OCI-LY3 (cell line): Measurements from ENCODE around the gene ABHD16A.
A peak's percentile ranks its signal among the peaks of the same experiment; 100 is the strongest.

ENCODE experiments used
- H2AFZ ChIP-seq: fragments of 200-600, 300-600 bp; shearing (Covaris generic); 2 replicates; pipeline ENCODE4 v1.6.0; 2014; ENCODE audit warnings: antibody characterized with exemption, low read depth, low read length
- H3K27ac ChIP-seq: fragments of 200-600, 300-600 bp; sonication (generic); 2 replicates; pipeline ENCODE4 v1.5.1; 2014; ENCODE audit warnings: mild to moderate bottlenecking, low read length, moderate library complexity, mixed read lengths
- H3K27me3 ChIP-seq: fragments of 200-600, 300-600 bp; sonication (generic); 2 replicates; pipeline ENCODE4 v1.6.1; 2014; ENCODE audit warnings: low read depth, low read length, mixed read lengths
- H3K36me3 ChIP-seq: fragments of 200-600, 300-600 bp; sonication (generic); replicated peaks from 2 replicates; pipeline ENCODE3; 2014; ENCODE audit warnings: low read depth, low read length, mixed read lengths
- H3K4me1 ChIP-seq: fragments of 300-600, 200-600 bp; sonication (generic); 2 replicates; pipeline ENCODE4 v1.6.1; 2014; ENCODE audit warnings: low read length, mixed read lengths
- H3K4me2 ChIP-seq: fragments of 200-600, 300-600 bp; sonication (generic); 2 replicates; pipeline ENCODE4 v1.6.1; 2014; ENCODE audit warnings: low read length, mixed read lengths
- H3K4me3 ChIP-seq: fragments of 300-600, 200-600 bp; sonication (generic); 2 replicates; pipeline ENCODE4 v1.5.1; 2014; ENCODE audit warnings: antibody characterized with exemption, mild to moderate bottlenecking, low read length, moderate library complexity
- H3K79me2 ChIP-seq: fragments of 300-600, 200-600 bp; shearing (Covaris generic); 2 replicates; pipeline ENCODE4 v1.6.1; 2014; ENCODE audit warnings: mild to moderate bottlenecking, low read length, mixed read lengths
- H3K9ac ChIP-seq: fragments of 300-600, 200-600 bp; shearing (Covaris generic); 2 replicates; pipeline ENCODE4 v1.6.0; 2014; ENCODE audit warnings: mild to moderate bottlenecking, low read length, moderate library complexity
- H3K9me3 ChIP-seq: fragments of 200-600, 300-600 bp; shearing (Covaris generic); 2 replicates; pipeline ENCODE4 v1.6.1; 2014; ENCODE audit warnings: low read length, mixed read lengths; ENCODE audit not compliant: insufficient read depth
- H4K20me1 ChIP-seq: fragments of 200-600, 300-600 bp; sonication (generic); 2 replicates; pipeline ENCODE4 v1.6.1; 2016; ENCODE audit warnings: low read length, mixed read lengths; ENCODE audit not compliant: insufficient read depth
- CTCF ChIP-seq: fragments of 200-600, 300-600 bp; sonication (generic); IDR thresholded peaks from 2 replicates; pipeline ENCODE4 v1.5.1; 2014; ENCODE audit warnings: antibody characterized with exemption, low read length, low read depth
- EZH2phosphoT487 ChIP-seq: fragments of 200-600 bp; shearing (Covaris generic); IDR thresholded peaks from 2 replicates; pipeline ENCODE4 v1.6.1; 2018; ENCODE audit warnings: antibody characterized with exemption, mixed run types, low read depth

ABHD16A gene

GRCh38 chr6:31681135-31681671 is 21.9 kb downstream of the ABHD16A start:
- Histone ChIP-seq H3K27ac (no peak overlapping the region), H3K4me3 (peak overlapping the region; percentile 76)

GRCh38 chr6:31680226-31681134 is 22.6 kb downstream of the ABHD16A start, which contains the start of gene LY6G5C:
Gene LY6G5C, minus strand, starts transcription at chr6:31681067. Its CDS starts 694 bp downstream, at chr6:31680373.
- TF ChIP-seq EZH2phosphoT487 (no peak), CTCF (peak; percentile 54)
- H3K4me3 ChIP-seq = peak within 1 kb of the TSS; percentile 76

More at GRCh38 chr6:31681135-31681671, 21.9 kb downstream of the ABHD16A start:
- Histone ChIP-seq H3K36me3 (no peaks in the 10 kb centered on the region), H3K27me3 (no peaks in the 10 kb centered on the region), H3K4me1 (peaks cover 16% of the 10 kb centered on the region), H2AFZ (peak overlapping the region; percentile 59), H3K9me3 (no peaks in the 10 kb centered on the region), H3K79me2 (no peaks in the 10 kb centered on the region), H4K20me1 (no peaks in the 10 kb centered on the region), H3K9ac (peak overlapping the region; percentile 53; the same call in 1 of the 2 replicates), H3K4me2 (peak overlapping the region; percentile 77)
- TF ChIP-seq CTCF (no peak), EZH2phosphoT487 (no peak)

GRCh38 chr6:31677955-31678354 is 25.2 kb downstream of the ABHD16A start:
- H2AFZ ChIP-seq = no peak overlapping the region
- H3K79me2 ChIP-seq = no peaks in the 10 kb centered on the region
- H4K20me1 ChIP-seq = no peaks in the 10 kb centered on the region
- H3K36me3 ChIP-seq = no peaks in the 10 kb centered on the region
- H3K9me3 ChIP-seq = no peaks in the 10 kb centered on the region
- H3K9ac ChIP-seq = no peak overlapping the region
- no peak overlapping the region for H3K4me3 ChIP-seq
- H3K27me3 ChIP-seq = no peaks in the 10 kb centered on the region
- H3K4me1 ChIP-seq = peaks cover 17% of the 10 kb centered on the region
- TF ChIP-seq EZH2phosphoT487 (no peak), CTCF (no peak)
- H3K27ac ChIP-seq = no peak overlapping the region
- no peak overlapping the region for H3K4me2 ChIP-seq

More at GRCh38 chr6:31680226-31681134, 22.6 kb downstream of the ABHD16A start, which contains the start of gene LY6G5C:
- Histone ChIP-seq H3K4me1 (peaks cover 17% of the 10 kb centered on the region), H3K9ac (peak within 1 kb of the TSS; percentile 53; the same call in 1 of the 2 replicates), H4K20me1 (no peaks in the 10 kb centered on the region), H3K36me3 (no peaks in the 10 kb centered on the region), H3K27ac (no peak within 1 kb of the TSS), H3K4me2 (peak within 1 kb of the TSS; percentile 77), H3K9me3 (no peaks in the 10 kb centered on the region), H3K79me2 (no peaks in the 10 kb centered on the region), H3K27me3 (no peaks in the 10 kb centered on the region), H2AFZ (peak within 1 kb of the TSS; percentile 59)

- TF ChIP-seq CTCF (no peak), EZH2phosphoT487 (no peak)
- Histone ChIP-seq H3K36me3 (peaks cover 3% of the 10 kb centered on the region), H3K27me3 (no peaks in the 10 kb centered on the region), H3K9ac (no peak overlapping the region), H3K27ac (no peak overlapping the region), H3K4me3 (no peak overlapping the region), H3K4me1 (peaks cover 17% of the 10 kb centered on the region), H3K9me3 (no peaks in the 10 kb centered on the region), H2AFZ (no peak overlapping the region), H4K20me1 (no peaks in the 10 kb centered on the region), H3K4me2 (peak overlapping the region; percentile 37), H3K79me2 (no peaks in the 10 kb centered on the region)
Observed at GRCh38 chr6:31676904-31677303, 26.2 kb downstream of the ABHD16A start.
